HG02798 (cell line): ENCODE measurements around the gene TMEM14A.

Experiments
- ATAC-seq: cut with Tn5 transposase; IDR thresholded peaks from one replicate; pipeline ENCODE4 v1.9.1; 2021; ENCODE audit warnings: mild to moderate bottlenecking; ENCODE audit not compliant: unreplicated experiment, poor library complexity

Gene TMEM14A

DNA sequence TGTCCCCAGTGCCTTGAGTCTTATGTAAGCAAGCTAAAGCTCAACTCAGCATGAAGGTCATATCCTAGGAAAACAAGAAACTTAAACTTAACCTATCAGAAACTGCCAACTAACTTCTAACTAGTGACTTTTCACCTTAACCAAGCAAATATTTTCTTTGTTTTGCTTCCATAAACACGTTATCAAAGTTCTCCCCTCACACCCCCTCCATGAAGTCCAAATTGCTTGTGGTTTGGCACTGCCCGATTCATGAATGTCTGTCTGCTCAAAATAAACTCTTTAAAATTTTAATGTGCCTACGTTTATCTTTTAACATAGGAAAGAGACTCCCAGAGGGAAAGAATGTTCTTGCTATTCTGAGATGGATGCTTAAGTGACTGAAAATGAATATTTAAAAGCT is 57.5 kb downstream of the TMEM14A start:
- no peak for ATAC-seq

DNA sequence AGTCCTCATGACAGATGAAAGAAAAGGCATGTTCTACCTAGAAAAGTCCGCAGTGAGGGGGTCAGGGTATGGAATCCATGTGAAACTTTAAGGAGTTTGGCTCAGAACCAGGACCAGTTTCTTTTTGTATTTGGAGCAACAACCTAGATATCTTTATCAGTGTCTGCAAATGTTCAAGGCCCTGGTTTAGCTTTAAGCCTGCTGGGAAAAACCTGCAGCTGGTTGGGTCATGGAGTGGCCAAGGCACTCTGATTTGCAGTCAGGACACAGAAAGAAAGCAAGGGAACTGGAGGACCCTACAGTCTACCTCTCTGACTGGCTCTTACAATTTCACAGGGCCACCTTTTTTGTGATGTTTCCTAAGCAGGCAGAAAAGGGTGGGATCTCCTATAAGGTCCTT is 58.7 kb downstream of the TMEM14A start:
- no peak for ATAC-seq

- no peak for ATAC-seq
Measured at GRCh38 chr6:52731719-52732118, 60.8 kb downstream of the TMEM14A start.

- ATAC-seq: no peak
Measured at GRCh38 chr6:52733172-52733571, 62.3 kb downstream of the TMEM14A start.

DNA sequence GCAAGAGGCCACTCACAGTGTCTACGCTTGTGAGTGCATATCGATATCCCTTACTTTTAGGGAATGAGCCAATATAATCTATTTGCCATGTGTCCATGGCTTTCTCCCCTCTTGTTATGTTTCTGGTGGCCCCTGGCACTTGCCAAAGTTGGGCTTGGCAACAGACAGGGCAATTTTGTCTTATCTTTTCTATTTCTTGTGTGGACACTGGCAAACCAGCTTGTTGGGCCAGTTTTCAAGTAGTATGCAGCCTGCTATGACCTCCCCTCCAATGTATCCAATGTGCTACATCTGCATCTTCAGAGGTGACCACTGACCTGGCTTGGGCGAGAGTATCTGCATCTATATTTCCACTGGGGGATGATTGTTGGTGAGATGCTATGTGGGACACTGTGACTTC is 63.2 kb downstream of the TMEM14A start:
- ATAC-seq: no peak

DNA sequence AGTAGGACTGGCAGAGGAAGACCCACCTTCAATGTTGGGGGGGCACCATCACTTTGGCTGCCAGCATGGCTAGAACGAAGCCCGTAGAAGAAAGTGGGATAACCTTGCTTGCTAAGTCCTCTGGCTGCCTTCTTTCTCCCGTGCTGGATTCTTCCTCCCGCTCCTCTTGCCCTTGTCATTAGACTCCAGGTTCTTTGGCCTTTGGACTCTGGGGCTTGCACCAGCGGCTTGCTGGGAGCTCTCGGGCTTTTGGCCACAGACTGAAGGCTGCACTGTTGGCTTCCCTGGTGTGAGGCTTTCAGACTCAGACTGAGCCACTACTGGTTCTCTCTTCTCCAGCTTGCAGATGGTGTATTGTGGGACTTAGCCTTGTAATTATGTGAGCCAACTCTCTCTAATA is 64.2 kb downstream of the TMEM14A start:
- no peak for ATAC-seq

GRCh38 chr6:52736145-52736544 is 65.2 kb downstream of the TMEM14A start:
- ATAC-seq: no peak
